Right atrium auricular region (tissue), 2 donors: ENCODE data around the gene SULT1E1. TPM values are rescaled to one million over a fixed set of nuclear protein-coding genes. Genes with fewer than 3 reads are reported as not detected.

Source experiments
- DNase-seq: peaks from one replicate; pipeline ENCODE4 v3.0.0-alpha.2; 2019; ENCODE audit warnings: low spot score
- H3K27ac ChIP-seq, 2 donors: fragments of 200-600 bp; sonication (generic); 1 replicate in 1 of 2; 2 replicates in 1 of 2; pipeline ENCODE4 v1.5.1; 2016 to 2019
- H3K27me3 ChIP-seq, 2 donors: fragments of 200-600 bp; sonication (generic); one replicate each; pipeline versions ENCODE4 v1.5.1 to v1.6.0; 2017 to 2019
- H3K36me3 ChIP-seq: fragments of 200-600 bp; sonication (generic); one replicate; pipeline ENCODE4 v1.5.1; 2016
- H3K4me1 ChIP-seq, 2 donors: fragments of 200-600 bp; sonication (generic); one replicate each; pipeline versions ENCODE4 v1.5.1 to v1.6.0; 2017 to 2019
- H3K4me3 ChIP-seq, 2 donors: fragments of 200-600 bp; sonication (generic); 1 replicate in 1 of 2; 2 replicates in 1 of 2; pipeline ENCODE4 v1.5.1; 2017 to 2019; ENCODE audit warnings: mild to moderate bottlenecking in 1 of 2, moderate library complexity in 1 of 2
- H3K9me3 ChIP-seq, 2 donors: fragments of 200-600 bp; sonication (generic); one replicate each; pipeline ENCODE4 v1.5.1; 2019
- total RNA-seq, 2 donors: library from RNA; depleted of rRNA; stranded (reverse); fragments of >200 nt; gene quantifications; one replicate each; pipeline ENCODE4 v1.1.0, GENCODE V29; 2016
- TF ChIP-seq, protein P1 (sequence below), 2 donors: fragments of 200-600 bp; sonication (generic); IDR thresholded peaks; one replicate each; pipeline ENCODE4 v1.5.1; 2019; ENCODE audit warnings: antibody characterized with exemption in 2 of 2

SULT1E1 gene
- total RNA-seq, 2 donors from 2014 or later, result not detected

GRCh38 chr4:69816236-69816635 lies 43.7 kb downstream of the SULT1E1 start:
- no peak overlapping the region for H3K27ac ChIP-seq
- no peaks in the 10 kb centered on the region for H3K4me1 ChIP-seq
- no peaks in the 10 kb centered on the region for H3K9me3 ChIP-seq
- H3K4me3 ChIP-seq, result no peak overlapping the region
- DNase-seq, result no peak
- no peaks in the 10 kb centered on the region for H3K27me3 ChIP-seq
- H3K36me3 ChIP-seq, result no peaks in the 10 kb centered on the region
- TF ChIP-seq, protein P1, sequence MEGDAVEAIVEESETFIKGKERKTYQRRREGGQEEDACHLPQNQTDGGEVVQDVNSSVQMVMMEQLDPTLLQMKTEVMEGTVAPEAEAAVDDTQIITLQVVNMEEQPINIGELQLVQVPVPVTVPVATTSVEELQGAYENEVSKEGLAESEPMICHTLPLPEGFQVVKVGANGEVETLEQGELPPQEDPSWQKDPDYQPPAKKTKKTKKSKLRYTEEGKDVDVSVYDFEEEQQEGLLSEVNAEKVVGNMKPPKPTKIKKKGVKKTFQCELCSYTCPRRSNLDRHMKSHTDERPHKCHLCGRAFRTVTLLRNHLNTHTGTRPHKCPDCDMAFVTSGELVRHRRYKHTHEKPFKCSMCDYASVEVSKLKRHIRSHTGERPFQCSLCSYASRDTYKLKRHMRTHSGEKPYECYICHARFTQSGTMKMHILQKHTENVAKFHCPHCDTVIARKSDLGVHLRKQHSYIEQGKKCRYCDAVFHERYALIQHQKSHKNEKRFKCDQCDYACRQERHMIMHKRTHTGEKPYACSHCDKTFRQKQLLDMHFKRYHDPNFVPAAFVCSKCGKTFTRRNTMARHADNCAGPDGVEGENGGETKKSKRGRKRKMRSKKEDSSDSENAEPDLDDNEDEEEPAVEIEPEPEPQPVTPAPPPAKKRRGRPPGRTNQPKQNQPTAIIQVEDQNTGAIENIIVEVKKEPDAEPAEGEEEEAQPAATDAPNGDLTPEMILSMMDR (IDR thresholded peaks at IDR 0.05), result no peak

DNA sequence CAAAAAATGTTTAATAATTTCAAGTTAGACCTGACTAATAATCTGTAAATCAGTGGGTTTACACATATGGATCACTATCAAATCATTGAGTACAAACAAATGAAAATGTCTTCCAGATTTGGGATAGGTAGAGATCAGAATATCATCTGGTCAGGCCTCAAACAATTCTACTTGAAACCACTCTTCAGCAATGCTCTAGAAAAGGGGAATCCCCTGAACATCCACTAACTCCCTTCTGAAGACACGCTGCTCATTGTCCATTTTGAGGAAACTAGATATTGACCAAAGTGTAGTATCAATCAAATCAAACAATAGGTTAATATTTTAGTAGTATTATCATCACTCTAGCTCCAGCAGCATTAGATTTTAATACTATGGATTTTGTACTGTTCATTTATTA lies 46.3 kb downstream of the SULT1E1 start:
- TF ChIP-seq, protein P1 (IDR thresholded peaks at IDR 0.05), result no peak
- no peaks in the 10 kb centered on the region for H3K27me3 ChIP-seq
- H3K36me3 ChIP-seq, result no peaks in the 10 kb centered on the region
- H3K4me1 ChIP-seq, result no peaks in the 10 kb centered on the region
- H3K4me3 ChIP-seq, result no peak overlapping the region
- H3K9me3 ChIP-seq, result no peaks in the 10 kb centered on the region
- no peak for DNase-seq
- no peak overlapping the region for H3K27ac ChIP-seq

- Histone ChIP-seq H3K4me3 (no peak overlapping the region), H3K27ac (no peak overlapping the region), H3K36me3 (no peaks in the 10 kb centered on the region), H3K4me1 (no peaks in the 10 kb centered on the region), H3K9me3 (no peaks in the 10 kb centered on the region), H3K27me3 (no peaks in the 10 kb centered on the region)
- TF ChIP-seq, protein P1 (IDR thresholded peaks at IDR 0.05), result no peak
- no peak for DNase-seq
Measured at GRCh38 chr4:69811166-69811565, 48.8 kb downstream of the SULT1E1 start.

- no peak for DNase-seq
- no peaks in the 10 kb centered on the region for H3K36me3 ChIP-seq
- no peak overlapping the region for H3K4me3 ChIP-seq
- no peak overlapping the region for H3K27ac ChIP-seq
- H3K27me3 ChIP-seq, result no peaks in the 10 kb centered on the region
- TF ChIP-seq, protein P1 (IDR thresholded peaks at IDR 0.05), result no peak
- peaks cover 0 to 9% of the 10 kb centered on the region in 2 donors for H3K9me3 ChIP-seq
- H3K4me1 ChIP-seq, result no peaks in the 10 kb centered on the region
Measured at GRCh38 chr4:69800599-69800998, 59.3 kb downstream of the SULT1E1 start.

DNA sequence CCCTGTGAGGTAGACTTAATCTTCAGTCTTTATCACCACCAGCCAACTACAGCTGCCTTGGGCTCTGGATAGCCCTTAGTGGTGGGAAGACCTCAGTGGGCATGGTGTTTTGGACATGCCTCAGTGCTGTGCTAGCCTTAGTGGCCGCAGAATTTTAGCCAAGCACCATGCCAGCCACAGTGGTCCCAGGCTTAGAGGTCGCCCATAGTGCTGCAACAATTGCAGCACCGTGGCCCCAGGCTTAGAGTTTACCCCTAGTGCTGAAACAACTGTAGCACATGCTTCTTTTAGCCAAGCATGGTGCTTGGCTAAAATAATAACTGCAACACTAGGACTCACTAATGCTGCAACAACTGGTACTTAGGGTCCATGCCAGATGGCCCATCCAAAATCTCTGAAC lies 60.6 kb downstream of the SULT1E1 start:
- no peaks in the 10 kb centered on the region for H3K4me1 ChIP-seq
- TF ChIP-seq, protein P1 (IDR thresholded peaks at IDR 0.05), result no peak
- no peak overlapping the region for H3K4me3 ChIP-seq
- H3K9me3 ChIP-seq, result peaks cover 0 to 9% of the 10 kb centered on the region in 2 donors
- DNase-seq, result no peak
- no peaks in the 10 kb centered on the region for H3K27me3 ChIP-seq
- H3K27ac ChIP-seq, result no peak overlapping the region
- H3K36me3 ChIP-seq, result no peaks in the 10 kb centered on the region

- no peak for DNase-seq
- TF ChIP-seq, protein P1 (IDR thresholded peaks at IDR 0.05), result no peak
- H3K27ac ChIP-seq, result no peak overlapping the region
- no peaks in the 10 kb centered on the region for H3K36me3 ChIP-seq
- no peaks in the 10 kb centered on the region for H3K9me3 ChIP-seq
- no peak overlapping the region for H3K4me3 ChIP-seq
- H3K4me1 ChIP-seq, result no peaks in the 10 kb centered on the region
- no peaks in the 10 kb centered on the region for H3K27me3 ChIP-seq
Measured at GRCh38 chr4:69793732-69794131, 66.2 kb downstream of the SULT1E1 start.
